22Rv1 (cell line): ENCODE measurements around the gene PITPNM3.

Experiments used
- CTCF ChIP-seq: fragments of 450-650 bp; IDR thresholded peaks from 2 replicates; pipeline ENCODE4 v1.5.1; 2017; ENCODE audit warnings: mild to moderate bottlenecking
- ZFX ChIP-seq: fragments of 450-650 bp; IDR thresholded peaks from 2 replicates; pipeline ENCODE4 v1.6.1; 2017; ENCODE audit warnings: antibody characterized with exemption, borderline replicate concordance

GRCh38 chr17:6506679-6507231 is 49.6 kb downstream of the PITPNM3 start:
- TF ChIP-seq CTCF = no peak
- TF ChIP-seq ZFX = no peak
